ENCODE measurements around the gene SELENOH.

Gene SELENOH

DNA sequence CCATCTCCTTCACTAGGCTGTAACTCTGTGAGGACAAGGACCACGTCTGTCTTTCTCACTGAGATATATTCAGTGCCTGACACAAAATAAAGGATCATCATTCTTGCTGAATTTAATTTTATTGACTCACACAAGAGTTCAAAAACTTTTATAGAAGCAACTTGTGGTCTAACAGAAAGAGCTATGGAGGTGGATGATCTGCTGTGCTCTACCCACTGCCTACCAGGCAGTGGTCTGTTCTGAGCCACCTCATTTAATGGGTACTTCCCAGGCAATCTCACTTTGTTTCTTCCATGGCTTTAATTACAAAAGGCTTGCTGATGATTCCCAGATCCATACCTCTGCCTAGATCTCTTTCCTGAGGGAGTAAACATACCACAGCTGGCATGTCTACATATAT is 5.6 kb downstream of the SELENOH start:
- no peak for DNase-seq (ENCODE audit: low read depth)

DNA sequence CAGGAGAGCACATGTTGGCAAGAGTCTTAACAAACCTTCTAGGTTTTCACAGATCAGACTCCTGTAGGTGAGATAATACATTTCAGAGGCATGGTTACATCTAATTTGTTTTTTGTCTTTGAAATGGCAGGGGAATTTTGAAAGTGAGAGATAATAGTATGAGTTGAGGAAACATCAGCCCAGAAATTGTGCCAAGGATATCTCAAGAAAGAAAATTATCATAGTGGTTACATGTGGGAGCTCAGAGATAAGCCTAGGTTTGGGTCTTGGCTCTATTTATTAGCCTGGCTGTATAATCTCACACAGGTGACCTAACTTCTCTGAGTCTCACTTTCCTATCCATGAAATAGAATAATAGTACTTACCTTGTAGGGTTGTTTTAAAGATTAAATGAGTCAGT is 9.9 kb downstream of the SELENOH start:
- no peak for DNase-seq (ENCODE audit: low read depth)

- DNase-seq (ENCODE audit: low read depth) = no peak
Measured at GRCh38 chr11:57751676-57752253, 10.5 kb downstream of the SELENOH start, which contains the start of gene BTBD18. Gene BTBD18 (minus strand): TSS chr11:57751819. CDS start chr11:57751188, 631 bp downstream.

DNA sequence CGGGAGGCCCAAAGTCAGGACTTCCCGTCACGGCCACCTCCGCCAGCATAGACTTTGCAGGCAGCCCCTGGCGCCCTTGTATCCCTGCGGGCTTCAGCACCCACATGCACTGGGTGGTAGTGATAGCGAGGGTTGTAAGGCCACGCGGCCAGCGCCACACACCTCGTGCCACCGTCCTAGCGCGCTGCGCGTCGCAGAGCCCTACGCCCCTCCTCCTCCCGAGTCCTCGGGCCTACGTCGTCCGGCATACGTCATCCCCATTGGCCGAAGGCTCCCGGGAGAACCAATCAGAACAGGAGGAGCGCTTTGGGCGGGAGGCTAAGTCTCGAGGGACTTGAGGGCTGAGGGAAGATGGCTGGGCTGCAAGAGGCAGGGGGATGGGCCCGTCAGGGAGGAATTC is 11.7 kb downstream of the SELENOH start:
- DNase-seq (ENCODE audit: low read depth) = no peak

GRCh38 chr11:57758174-57758573 is 16.9 kb downstream of the SELENOH start:
- DNase-seq (ENCODE audit: low read depth) = no peak

GRCh38 chr11:57761301-57762234 is 20.3 kb downstream of the SELENOH start, which contains the start of gene CTNND1:
Gene CTNND1 (plus strand): TSS chr11:57761802. CDS start chr11:57791479, 29,677 bp downstream.
- peak; percentile 89 for DNase-seq (ENCODE audit: low read depth)

DNA sequence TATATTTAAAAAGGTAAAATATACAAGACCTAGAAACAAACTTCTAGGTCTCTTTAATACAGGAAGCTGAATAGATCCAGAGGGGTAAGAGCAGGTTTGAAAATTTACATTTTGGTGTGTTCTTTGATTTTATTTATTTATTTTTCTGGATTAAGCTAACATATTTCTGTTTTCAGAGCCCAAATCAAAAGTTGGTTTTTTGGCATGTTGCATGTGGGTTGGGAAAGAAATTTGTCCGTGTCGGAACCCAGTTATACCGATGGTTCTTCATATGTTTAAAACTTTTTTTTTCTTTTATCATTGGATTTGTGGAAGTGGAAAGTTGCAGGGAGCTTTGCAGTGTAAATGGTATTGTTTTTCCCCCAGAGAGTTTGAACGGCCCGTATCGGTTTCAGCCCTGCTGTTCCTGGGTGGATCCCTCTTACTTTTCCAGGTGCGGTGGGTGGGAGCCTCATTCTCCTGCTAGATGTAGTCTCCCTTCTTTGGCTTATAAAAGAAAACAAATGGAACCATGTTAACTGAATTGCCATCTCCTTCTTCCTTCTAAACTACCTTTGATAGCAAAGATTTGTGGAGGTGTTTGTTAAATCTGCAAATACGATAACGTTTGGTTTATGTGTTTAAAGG is 21.1 kb downstream of the SELENOH start:
- no peak for DNase-seq (ENCODE audit: low read depth)

DNA sequence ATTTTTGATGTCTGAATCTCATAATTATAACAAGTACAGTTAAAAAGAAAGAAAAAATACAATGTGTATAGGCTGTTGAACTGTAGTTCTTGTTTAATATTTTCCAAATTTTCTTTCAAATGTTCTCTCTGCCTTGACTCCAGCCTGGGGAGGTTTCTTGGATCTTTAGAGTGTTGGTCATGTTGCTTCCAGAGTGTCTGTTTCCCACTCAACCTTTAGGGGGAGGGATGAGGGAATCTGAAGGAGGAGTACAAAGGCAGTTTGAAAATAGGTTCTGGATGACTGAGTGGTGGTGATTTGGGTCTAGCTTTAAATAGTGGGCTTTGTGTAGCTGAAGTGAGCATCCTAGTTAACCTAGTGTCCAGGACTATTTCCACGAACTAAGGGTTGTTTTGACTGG is 22.3 kb downstream of the SELENOH start:
- no peak for DNase-seq (ENCODE audit: low read depth)

DNA sequence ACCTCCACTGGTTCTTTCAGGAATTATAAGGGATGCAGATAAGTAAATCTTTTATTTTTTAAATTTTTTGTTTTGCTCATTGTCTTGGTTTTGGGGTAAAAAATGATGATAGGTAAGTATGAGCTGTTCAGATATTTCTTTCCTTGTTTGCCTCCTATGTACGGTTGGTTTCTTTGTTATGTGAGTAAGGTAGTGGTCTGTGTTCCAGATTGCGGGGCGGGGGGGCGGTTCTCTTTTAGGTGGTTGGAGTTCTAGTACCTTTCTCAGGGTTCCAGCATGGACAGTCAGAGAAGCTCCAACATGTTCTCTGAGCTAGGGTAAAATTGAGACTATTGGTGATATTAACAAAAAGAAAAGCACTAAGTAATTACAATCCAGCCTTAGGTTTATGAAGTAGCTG is 22.7 kb downstream of the SELENOH start:
- DNase-seq (ENCODE audit: low read depth) = no peak

DNA sequence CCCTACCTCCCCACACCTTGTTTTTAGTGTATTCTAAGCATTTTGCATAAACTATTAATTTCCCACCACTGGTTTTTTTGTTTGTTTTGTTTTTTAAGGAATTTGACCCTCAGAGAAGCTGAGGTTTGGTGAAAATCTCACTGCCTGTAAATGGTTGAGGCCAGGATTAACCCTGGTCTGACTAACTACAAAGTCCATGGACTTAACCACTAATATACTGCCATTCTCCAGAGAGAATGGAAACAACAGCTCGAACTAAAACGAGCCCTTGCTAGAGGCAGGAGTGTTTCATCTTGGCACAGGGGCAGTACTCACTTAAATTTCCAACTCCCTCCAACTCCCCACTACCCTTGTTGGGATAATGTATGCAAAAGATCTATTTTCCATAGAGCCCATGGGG is 23.3 kb downstream of the SELENOH start:
- DNase-seq (ENCODE audit: low read depth) = no peak

GRCh38 chr11:57764972-57765371 is 23.7 kb downstream of the SELENOH start:
- no peak for DNase-seq (ENCODE audit: low read depth)

DNA sequence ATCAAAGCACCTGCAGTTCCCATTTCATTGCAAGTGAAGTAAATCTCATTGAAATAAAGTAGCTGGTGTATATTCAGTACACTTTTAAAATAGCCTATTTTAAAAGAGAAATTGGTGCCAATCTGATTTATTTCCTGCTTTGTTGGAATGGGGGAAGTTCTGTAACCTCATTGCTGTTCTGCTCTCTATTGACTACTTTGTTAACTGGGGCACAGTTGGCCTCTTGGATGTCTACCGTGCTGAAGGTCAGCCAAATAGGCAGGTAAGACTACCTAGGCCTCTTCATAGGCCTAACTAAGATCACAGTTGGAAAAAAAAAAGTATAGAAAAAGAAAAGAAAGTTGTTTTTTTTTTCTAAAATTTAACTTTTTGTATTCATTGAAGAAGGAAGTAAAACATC is 29.5 kb downstream of the SELENOH start:
- no peak for DNase-seq (ENCODE audit: low read depth)

- no peak for DNase-seq (ENCODE audit: low read depth)
Measured at GRCh38 chr11:57771365-57771764, 30.1 kb downstream of the SELENOH start.

GRCh38 chr11:57772562-57772961 is 31.3 kb downstream of the SELENOH start:
- DNase-seq (ENCODE audit: low read depth) = no peak

DNA sequence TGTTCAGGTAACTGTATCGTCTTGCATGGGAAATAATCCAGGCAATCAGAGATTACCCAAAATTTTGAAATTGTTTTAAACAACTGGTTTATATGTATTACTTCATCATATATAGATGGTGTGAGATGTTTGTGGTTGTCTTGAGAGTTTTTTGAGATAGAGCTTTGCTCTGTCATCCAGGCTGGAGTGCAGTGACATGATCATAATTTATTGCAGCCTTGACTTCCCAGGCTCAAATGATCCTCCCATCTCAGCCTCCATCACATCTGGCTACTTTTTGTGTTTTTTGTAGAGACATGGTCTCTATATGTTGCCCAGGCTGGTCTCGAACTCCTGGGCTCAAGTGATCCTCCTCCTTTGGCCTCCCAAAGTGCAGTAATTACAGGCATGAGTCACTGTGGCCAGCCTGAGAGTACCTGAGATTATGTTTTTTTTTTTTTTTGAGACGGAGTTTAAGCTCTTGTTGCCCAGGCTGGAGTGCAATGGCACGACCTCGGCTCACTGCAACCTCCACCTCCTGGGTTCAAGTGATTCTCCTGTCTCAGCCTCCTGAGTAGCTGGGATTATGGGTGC is 31.8 kb downstream of the SELENOH start:
- no peak for DNase-seq (ENCODE audit: low read depth)

- DNase-seq (ENCODE audit: low read depth) = no peak
Measured at GRCh38 chr11:57775491-57775890, 34.2 kb downstream of the SELENOH start.

DNA sequence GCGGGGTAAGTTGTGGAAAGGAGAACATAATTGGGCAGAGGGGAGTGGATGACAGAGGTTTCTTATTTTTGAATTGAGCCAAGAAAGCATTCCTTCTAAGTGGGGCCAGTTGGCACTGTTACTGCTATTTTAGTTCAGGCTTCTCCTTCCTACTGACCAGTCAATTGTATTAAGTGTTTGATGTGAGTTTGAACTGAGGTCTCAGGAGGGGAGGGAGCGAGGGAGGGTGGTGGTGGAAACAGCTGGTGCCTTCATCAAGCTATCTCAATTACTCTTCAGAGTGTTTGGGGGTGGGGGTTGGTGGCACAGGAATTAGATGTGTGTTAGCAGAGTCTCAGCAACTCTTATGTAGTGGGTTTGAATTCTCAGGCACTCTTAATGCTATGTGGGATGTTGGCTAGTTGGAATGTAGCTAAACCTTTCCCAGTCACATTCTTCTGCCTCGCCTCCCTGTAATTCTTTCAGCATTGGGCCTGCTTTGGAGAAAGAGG is 34.8 kb downstream of the SELENOH start:
- peak; percentile 91 for DNase-seq (ENCODE audit: low read depth)

GRCh38 chr11:57776577-57777210 is 35.4 kb downstream of the SELENOH start:
- no peak for DNase-seq (ENCODE audit: low read depth)

GRCh38 chr11:57777969-57778317 is 36.7 kb downstream of the SELENOH start:
- DNase-seq (ENCODE audit: low read depth) = no peak

GRCh38 chr11:57778318-57779037 is 37.2 kb downstream of the SELENOH start:
- peak; percentile 99 for DNase-seq (ENCODE audit: low read depth)

DNA sequence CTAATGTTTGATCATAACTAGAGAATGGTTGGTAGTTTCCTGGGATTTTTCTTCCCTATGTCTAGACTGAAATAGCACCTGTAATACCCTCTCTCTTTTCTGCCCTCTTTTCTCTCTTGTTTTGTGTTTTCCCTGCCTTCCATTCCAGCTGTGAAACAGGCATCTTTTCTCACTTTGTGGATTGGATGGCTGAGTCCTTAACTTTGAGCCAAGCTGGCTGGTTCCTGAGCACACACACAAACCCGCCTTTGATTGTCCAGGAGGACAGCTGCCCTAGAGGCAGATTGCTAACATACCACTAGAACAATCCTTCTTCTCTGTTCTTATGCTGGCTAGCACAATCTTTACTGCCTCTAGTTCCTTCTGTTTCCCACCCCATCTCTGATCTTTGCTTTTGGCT is 38.0 kb downstream of the SELENOH start:
- DNase-seq (ENCODE audit: low read depth) = no peak

Data from GM04503 (cell line).